Epithelial cell of esophagus (primary cell): ENCODE data around the gene LTA4H.
A peak's percentile ranks its signal among the peaks of the same experiment; 100 is the strongest.
"Not testable (repeated sequence)": the region's sequence is repeated elsewhere in the genome, so short reads cannot be mapped to it uniquely, and the experiment has no call there.

Source experiments
- DNase-seq: peaks from one replicate; pipeline ENCODE4 v3.0.0; 2010; ENCODE audit warnings: low read depth
- H3K4me3 ChIP-seq: 2 replicates; pipeline ENCODE4 v1.5.1; 2011; ENCODE audit warnings: mild to moderate bottlenecking, low read length, control low read depth
- TF ChIP-seq, protein P1 (sequence below): IDR thresholded peaks from 2 replicates; pipeline ENCODE4 v1.5.1; 2011; ENCODE audit warnings: low read depth, mild to moderate bottlenecking, low read length, control low read depth, inconsistent platforms; ENCODE audit not compliant: insufficient read depth; ENCODE audit errors: missing control alignments

Gene LTA4H

DNA sequence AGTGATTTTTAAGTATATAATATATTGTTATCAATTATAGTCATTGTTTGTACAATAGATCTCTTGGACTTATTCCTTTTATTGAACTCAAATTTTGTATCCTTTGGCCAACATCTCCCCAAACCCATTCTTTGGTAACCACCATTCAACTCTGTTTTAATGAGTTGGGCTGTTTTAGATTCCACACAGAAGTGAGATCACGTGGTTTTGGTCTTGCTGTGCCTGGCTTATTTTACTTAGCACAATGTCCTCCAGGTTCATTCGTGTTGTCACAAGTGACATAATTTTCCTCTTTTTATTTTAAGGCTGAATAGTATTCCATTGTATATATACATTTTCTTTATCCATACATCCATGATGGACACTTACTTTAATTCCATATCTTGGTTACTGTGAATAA lies 40.2 kb upstream of the LTA4H start:
- H3K4me3 ChIP-seq, result no peak overlapping the region
- TF ChIP-seq, protein P1, sequence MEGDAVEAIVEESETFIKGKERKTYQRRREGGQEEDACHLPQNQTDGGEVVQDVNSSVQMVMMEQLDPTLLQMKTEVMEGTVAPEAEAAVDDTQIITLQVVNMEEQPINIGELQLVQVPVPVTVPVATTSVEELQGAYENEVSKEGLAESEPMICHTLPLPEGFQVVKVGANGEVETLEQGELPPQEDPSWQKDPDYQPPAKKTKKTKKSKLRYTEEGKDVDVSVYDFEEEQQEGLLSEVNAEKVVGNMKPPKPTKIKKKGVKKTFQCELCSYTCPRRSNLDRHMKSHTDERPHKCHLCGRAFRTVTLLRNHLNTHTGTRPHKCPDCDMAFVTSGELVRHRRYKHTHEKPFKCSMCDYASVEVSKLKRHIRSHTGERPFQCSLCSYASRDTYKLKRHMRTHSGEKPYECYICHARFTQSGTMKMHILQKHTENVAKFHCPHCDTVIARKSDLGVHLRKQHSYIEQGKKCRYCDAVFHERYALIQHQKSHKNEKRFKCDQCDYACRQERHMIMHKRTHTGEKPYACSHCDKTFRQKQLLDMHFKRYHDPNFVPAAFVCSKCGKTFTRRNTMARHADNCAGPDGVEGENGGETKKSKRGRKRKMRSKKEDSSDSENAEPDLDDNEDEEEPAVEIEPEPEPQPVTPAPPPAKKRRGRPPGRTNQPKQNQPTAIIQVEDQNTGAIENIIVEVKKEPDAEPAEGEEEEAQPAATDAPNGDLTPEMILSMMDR, result no peak
- no peak for DNase-seq

DNA sequence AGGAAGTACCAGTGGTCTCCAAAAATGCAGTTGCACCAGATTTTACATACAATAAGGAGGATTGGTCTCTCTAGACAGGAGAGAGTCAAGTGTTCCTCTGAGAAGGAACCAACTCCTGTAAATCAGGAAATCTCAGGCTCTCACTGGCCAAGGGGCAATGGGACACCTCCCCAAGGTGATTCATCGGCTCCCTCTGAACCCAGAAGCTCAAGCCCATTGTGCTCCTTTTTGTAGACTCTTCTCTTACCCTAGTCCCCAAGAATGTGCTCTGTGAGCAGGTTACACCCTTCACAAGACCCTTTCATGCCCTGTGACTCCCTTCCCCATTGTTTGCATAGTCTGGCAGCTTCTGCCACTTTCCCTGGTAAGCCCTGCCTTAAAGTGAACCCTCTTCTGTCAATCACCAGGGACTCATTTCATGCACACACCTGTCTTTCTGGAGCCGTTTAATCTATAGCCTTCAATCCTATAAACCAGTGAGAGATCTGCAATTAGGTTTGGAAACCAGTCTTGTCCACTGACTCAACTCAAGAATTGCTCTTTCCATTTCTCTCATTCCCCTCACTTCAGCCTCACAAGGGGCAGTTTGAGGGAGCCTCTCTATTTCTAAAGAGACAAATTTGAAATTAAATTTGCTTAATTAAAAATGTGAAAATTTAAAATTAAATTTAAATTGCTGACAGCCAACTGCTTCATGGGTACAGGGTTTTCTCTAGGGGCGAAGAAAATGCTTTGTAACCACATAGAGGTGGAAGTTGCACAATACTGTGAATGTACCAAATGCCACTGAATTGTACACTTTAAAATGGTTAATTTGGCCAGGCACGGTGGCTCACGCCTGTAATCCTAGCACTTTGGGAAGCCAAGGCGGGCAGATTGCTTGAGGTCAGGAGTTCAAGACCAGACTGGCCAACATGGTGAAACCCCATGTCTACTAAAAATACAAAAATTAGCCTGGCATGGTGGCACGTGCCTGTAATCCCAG lies 38.3 kb upstream of the LTA4H start:
- H3K4me3 ChIP-seq, result no peak overlapping the region
- DNase-seq, result peak; percentile 81
- TF ChIP-seq, protein P1, result no peak

GRCh38 chr12:96070670-96071279 lies 35.4 kb upstream of the LTA4H start:
- DNase-seq, result peak; percentile 73
- TF ChIP-seq, protein P1, result peak; percentile 23
- H3K4me3 ChIP-seq, result no peak overlapping the region

DNA sequence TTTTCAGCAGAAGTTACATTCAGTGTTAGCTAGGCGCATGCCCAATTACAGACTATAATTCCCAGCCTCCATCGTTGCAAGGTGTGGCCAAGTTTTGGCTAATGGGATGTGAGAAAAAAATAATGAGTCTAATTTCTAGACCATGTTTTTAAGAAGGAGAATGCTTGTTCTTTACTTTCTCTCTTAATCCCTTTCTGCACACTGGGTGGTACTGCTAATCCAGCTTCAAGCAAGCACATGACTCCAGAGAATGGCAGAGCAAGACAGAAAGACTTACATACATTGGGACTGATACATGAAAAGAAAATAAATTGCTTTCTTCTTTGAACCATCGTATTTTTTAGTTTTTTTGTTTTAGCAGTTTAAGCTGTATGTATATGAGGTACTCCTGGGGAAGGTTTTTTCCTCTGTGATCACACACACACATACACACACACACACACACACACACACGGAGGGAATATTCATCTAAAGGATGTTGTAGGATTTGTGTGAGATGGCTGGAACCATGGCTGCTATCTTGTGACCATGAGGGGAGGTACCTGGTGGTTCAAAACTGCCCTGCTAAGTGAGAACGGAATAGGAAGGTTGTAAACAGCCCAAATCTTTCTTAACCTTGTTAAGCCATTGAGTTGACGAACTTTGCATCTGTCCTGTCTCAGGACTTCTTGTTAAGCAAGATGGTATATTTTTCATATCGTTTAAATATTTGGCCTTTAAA lies 34.3 kb upstream of the LTA4H start:
- TF ChIP-seq, protein P1, result no peak
- H3K4me3 ChIP-seq, result no peak overlapping the region
- no peak for DNase-seq

GRCh38 chr12:96068636-96069035 lies 33.2 kb upstream of the LTA4H start:
- DNase-seq, result no peak
- TF ChIP-seq, protein P1, result no peak
- no peak overlapping the region for H3K4me3 ChIP-seq

DNA sequence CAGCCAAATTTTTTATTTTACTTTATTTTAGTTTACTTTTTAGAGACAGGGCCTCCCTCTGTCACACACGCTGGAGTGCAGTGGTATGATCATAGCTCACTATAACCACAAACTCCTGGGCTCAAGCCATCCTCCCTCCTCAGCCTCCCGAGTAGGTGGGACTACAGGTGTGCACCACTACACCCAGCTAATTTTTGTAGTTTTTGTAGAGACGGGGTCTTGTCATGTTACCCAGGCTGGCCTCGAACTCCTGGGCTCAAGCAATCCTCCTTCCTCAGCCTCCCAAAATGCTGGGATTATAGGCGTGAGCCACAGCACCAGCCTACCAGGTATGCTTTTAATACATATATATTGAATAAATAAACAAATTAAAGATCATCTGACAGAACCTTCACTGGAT lies 32.7 kb upstream of the LTA4H start:
- no peak for DNase-seq
- TF ChIP-seq, protein P1, result no peak
- no peak overlapping the region for H3K4me3 ChIP-seq

DNA sequence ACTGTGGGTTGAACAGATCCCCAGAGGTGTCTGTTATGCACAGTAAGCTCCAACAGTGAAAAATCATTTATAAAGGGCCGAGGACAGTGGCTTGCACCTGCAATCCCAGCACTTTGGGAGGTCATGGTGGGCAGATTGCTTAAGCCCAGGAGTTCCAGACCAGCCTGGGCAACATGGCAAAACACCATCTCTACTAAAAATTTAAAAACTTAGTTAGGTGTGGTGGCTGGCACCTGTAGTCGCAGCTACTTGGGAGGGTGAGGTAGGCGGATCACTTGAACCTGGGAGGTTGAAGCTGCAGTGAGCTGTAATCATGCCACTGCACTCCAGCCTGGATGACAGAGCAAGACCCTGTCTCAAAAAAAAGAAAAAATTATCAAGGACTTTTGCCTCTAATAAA lies 30.4 kb upstream of the LTA4H start:
- not testable (repeated sequence) for DNase-seq, H3K4me3 ChIP-seq
